NOMO-1 treated with DMSO at 0.1 percent for 48 hours (cell line): Measurements from ENCODE around the gene GOLT1A.
"Not testable (repeated sequence)": the region's sequence is repeated elsewhere in the genome, so short reads cannot be mapped to it uniquely, and the experiment has no call there.

ENCODE experiments used
- DNase-seq: peaks from one replicate; lab custom pipeline; 2025; ENCODE audit not compliant: unreplicated experiment; lab: John Stamatoyannopoulos, UW

The GOLT1A gene

DNA sequence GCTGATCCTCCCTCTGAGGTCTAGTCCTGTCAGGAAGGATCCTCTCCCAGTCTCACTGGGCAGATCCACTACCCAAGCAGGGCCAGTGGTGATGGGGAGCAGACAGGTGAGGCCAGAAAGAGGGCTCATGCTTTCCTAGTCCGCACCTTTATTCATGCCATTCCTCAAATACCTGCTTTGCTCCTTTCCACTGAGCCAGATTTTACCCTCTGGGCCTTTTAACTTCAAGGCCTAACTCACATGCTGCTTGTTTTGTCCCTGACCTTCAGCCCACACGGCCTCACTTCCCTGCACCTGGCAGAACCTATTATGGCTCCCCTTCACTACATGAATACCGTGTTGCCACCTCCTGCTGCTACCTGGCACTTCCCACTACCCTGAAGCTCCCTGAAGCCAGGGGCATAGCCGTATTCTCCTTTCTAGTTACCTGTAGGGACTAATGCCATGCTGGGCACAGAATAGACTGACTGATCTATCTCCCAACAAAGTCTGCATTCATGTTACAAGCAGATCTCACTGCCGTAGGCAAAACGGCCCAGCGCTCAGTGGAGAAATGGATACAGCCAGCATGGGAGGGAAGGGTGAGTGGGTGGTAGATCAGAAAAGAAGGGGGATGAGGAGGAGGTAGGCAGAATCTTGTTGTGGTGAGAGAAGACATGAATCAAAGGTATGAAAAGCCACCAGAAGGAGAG, 36.1 kb upstream of the GOLT1A start:
- DNase-seq = no peak

- no peak for DNase-seq
Observed at GRCh38 chr1:204248954-204249353, 35.2 kb upstream of the GOLT1A start.

DNA sequence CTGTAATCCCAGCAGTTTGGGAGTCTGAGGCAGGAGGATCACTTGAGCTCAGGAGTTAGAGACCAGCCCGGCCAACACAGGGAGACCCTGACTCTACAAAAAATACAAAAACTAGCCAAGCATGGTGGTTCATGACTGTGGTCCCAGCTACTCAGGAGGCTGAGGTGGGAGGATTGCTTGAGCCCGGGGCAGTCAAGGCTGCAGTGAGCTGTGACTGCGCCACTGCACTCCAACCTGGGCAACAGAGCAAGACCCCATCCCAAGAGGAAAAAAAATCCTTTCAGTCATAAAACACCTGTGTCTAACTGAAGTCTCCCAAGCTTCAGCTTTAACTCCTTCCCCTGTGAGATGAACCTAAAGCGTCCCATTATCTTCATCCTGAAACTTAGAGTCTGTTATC, 33.1 kb upstream of the GOLT1A start:
- no peak for DNase-seq

GRCh38 chr1:204242920-204243319, 29.1 kb upstream of the GOLT1A start:
- no peak for DNase-seq

- no peak for DNase-seq
Observed at GRCh38 chr1:204241914-204242313, 28.1 kb upstream of the GOLT1A start.

DNA sequence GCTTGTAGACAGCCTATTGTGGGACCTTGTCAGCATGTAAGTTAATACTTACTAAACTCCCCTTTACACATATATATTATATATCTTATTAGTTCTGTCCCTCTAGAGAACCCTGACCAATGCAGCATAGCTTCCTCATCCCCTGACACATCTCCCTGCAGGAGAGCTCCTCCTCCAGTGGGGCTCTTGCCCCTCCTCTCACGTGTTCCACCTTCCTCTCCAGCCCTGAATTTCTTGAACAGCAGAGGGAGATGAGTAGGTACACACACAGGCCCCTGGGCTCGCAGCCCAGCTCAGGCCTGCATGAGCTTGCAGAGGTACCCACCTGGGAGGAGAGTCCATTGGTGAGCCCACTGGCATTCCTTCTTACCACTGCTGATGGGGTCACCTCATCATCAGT, 27.3 kb upstream of the GOLT1A start:
- no peak for DNase-seq

- DNase-seq = no peak
Observed at GRCh38 chr1:204240233-204240632, 26.4 kb upstream of the GOLT1A start.

GRCh38 chr1:204239401-204239800, 25.6 kb upstream of the GOLT1A start:
- DNase-seq = not testable (repeated sequence)

DNA sequence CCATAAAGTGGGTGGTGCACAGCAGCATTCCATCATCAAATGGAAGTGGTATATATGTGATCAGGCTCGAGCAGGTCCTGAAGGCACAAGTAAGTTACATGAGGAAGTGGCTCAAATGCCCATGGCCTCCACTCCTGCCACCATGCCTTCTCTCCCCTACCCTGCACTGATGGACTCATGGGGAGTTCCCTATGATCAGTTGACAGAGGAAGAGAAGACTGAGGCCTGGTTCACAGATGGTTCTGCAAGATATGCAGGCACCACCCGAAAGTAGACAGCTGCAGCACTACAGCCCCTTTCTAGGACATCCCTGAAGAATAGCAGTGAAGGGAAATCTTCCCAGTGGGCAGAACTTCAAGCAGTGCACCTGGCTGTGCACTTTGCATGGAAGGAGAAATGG, 24.7 kb upstream of the GOLT1A start:
- not testable (repeated sequence) for DNase-seq

- DNase-seq = not testable (repeated sequence)
Observed at GRCh38 chr1:204237515-204237914, 23.7 kb upstream of the GOLT1A start.

GRCh38 chr1:204232526-204232925, 18.7 kb upstream of the GOLT1A start:
- no peak for DNase-seq

DNA sequence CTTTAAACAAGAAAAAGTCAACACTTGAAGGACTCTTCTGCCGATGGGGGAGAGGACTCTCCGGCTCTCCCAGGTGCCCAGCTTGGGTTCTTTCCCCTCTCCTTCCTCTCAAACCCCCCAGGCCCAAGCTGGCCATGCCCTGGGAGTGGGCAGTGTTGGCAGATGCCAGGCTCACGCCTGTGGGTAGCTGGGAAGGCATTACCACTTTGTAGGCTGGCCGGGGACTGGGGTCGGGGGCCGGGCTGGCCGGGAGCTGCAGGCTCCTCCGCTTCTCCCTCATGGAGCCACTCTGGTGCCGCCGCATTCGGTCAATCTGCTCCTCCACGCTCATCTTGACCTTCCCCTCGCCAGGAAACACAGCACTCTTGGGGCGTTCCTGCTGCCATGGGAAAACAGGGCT, 16.4 kb upstream of the GOLT1A start:
- DNase-seq = no peak

DNA sequence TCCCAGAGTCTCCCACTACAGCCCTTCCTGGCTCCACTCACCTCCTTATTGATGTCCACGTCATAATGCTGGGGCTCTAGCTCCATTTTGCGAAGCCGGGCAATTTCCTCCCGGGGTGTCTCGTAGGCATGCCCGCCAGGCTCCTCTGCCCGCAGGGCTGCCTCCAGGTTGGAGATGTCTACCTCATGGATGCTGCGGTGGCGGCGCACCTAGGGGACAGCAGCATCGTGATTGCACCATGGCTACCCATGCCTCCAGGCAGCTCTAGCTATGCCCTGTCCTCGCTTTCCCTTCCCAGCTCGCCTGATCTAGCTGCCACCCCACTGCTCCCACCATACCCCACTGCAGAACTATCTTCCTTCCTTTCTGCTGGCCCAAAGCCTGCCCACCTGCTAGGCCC, 15.1 kb upstream of the GOLT1A start:
- no peak for DNase-seq

- DNase-seq = no peak
Observed at GRCh38 chr1:204227996-204228785, 14.4 kb upstream of the GOLT1A start.

DNA sequence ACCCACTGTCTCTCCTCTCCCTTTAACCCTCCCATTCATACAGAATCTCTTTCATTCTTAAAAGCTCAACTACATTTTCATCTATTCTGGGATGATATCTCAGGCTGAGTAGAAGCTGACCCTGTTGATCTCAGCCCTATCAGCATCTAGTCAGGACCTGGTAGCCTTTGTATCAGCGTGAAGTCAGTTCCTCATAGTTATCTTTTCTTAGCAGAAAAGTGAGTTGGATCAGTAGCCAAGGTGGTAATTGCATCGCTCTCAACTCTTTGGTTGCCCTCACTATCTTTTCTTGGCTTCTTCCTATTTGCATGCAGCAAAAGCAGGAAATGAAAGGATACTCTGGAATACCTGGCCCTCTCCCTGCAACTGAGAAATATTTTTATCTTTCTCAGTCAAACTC, 13.6 kb upstream of the GOLT1A start:
- DNase-seq = no peak

- DNase-seq = peak; percentile 31
Observed at GRCh38 chr1:204225841-204226735, 12.3 kb upstream of the GOLT1A start.

DNA sequence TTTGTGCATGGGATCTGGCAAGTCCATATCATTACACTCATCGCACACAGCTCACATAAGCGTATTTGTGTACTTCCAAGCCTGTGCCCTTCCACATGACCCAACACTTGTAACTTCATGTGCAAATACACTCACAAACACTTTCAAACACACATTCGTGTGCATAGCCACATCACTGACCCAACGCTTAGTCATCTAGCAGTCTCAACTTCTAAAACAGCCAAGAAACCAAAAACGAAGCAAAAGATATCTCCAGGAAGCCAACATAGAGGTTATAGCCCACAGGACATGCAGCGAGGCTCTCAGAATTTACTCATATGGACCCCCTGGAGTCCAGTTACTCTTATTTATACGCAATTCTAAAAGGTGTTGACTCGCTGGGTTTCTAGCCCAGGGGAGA, 10.9 kb upstream of the GOLT1A start:
- no peak for DNase-seq

GRCh38 chr1:204223129-204223860, 9.5 kb upstream of the GOLT1A start:
- no peak for DNase-seq

GRCh38 chr1:204222764-204223055, 8.9 kb upstream of the GOLT1A start:
- DNase-seq = no peak

GRCh38 chr1:204222006-204222763, 8.4 kb upstream of the GOLT1A start:
- no peak for DNase-seq
